ES-I3 (cell line): Measurements from ENCODE around the gene ARHGAP27.
A peak's percentile ranks its signal among the peaks of the same experiment; 100 is the strongest.

Source experiments
- H3K36me3 ChIP-seq: 2 replicates; pipeline ENCODE4 v1.6.1; 2013; ENCODE audit warnings: mild to moderate bottlenecking, low read length, control low read depth, moderate library complexity; ENCODE audit not compliant: insufficient read depth
- H3K4me1 ChIP-seq: 2 replicates; pipeline ENCODE4 v1.6.1; 2013; ENCODE audit warnings: mild to moderate bottlenecking, control low read depth, low read length; ENCODE audit not compliant: insufficient read depth
- H3K9ac ChIP-seq: 2 replicates; pipeline ENCODE4 v1.6.1; 2013; ENCODE audit warnings: low read depth, mild to moderate bottlenecking, low read length, moderate library complexity
- H3K9me3 ChIP-seq: 2 replicates; pipeline ENCODE4 v1.6.1; 2013; ENCODE audit warnings: mild to moderate bottlenecking, low read length, moderate library complexity; ENCODE audit not compliant: control insufficient read depth, insufficient read depth

The ARHGAP27 gene

GRCh38 chr17:45410144-45411091 lies 22.3 kb downstream of the ARHGAP27 start:
- H3K4me1 ChIP-seq = peaks cover 33% of the 10 kb centered on the region
- no peaks in the 10 kb centered on the region for H3K9me3 ChIP-seq
- H3K9ac ChIP-seq = no peak overlapping the region
- no peaks in the 10 kb centered on the region for H3K36me3 ChIP-seq

GRCh38 chr17:45409659-45410076 lies 23.0 kb downstream of the ARHGAP27 start:
- Histone ChIP-seq H3K4me1 (peaks cover 33% of the 10 kb centered on the region), H3K9ac (no peak overlapping the region), H3K36me3 (no peaks in the 10 kb centered on the region), H3K9me3 (no peaks in the 10 kb centered on the region)

GRCh38 chr17:45408611-45409421 lies 23.9 kb downstream of the ARHGAP27 start:
- Histone ChIP-seq H3K4me1 (peaks cover 33% of the 10 kb centered on the region), H3K9ac (no peak overlapping the region)

GRCh38 chr17:45406107-45406506 lies 26.6 kb downstream of the ARHGAP27 start:
- no peaks in the 10 kb centered on the region for H3K9me3 ChIP-seq
- peak overlapping the region; percentile 63 for H3K9ac ChIP-seq
- H3K36me3 ChIP-seq = 0 out of 2 replicates have a peak, but pooled peaks cover 1% of the 10 kb centered on the region
- H3K4me1 ChIP-seq = peaks cover 25% of the 10 kb centered on the region

More at GRCh38 chr17:45408611-45409421, 23.9 kb downstream of the ARHGAP27 start:
- Histone ChIP-seq H3K36me3 (no peaks in the 10 kb centered on the region), H3K9me3 (no peaks in the 10 kb centered on the region)

- H3K9ac ChIP-seq = peak overlapping the region; percentile 63
- peaks cover 19% of the 10 kb centered on the region for H3K4me1 ChIP-seq
- H3K9me3 ChIP-seq = no peaks in the 10 kb centered on the region
- H3K36me3 ChIP-seq = 0 out of 2 replicates have a peak, but pooled peaks cover 5% of the 10 kb centered on the region
Measured at GRCh38 chr17:45405250-45406086, 27.2 kb downstream of the ARHGAP27 start.

GRCh38 chr17:45404870-45405249 lies 27.8 kb downstream of the ARHGAP27 start:
- no peaks in the 10 kb centered on the region for H3K9me3 ChIP-seq
- 0 out of 2 replicates have a peak, but pooled peaks cover 5% of the 10 kb centered on the region for H3K36me3 ChIP-seq
- peaks cover 13% of the 10 kb centered on the region for H3K4me1 ChIP-seq
- no peak overlapping the region; the same call in 1 of the 2 replicates for H3K9ac ChIP-seq

- Histone ChIP-seq H3K4me1 (peaks cover 13% of the 10 kb centered on the region), H3K36me3 (0 out of 2 replicates have a peak, but pooled peaks cover 5% of the 10 kb centered on the region), H3K9ac (no peak overlapping the region), H3K9me3 (no peaks in the 10 kb centered on the region)
Measured at GRCh38 chr17:45403906-45404490, 28.7 kb downstream of the ARHGAP27 start.

- Histone ChIP-seq H3K4me1 (peaks cover 13% of the 10 kb centered on the region), H3K36me3 (0 out of 2 replicates have a peak, but pooled peaks cover 5% of the 10 kb centered on the region), H3K9me3 (no peaks in the 10 kb centered on the region), H3K9ac (no peak overlapping the region)
Measured at GRCh38 chr17:45402916-45403315, 29.8 kb downstream of the ARHGAP27 start.

GRCh38 chr17:45398800-45399199 lies 33.9 kb downstream of the ARHGAP27 start:
- Histone ChIP-seq H3K9ac (no peak overlapping the region), H3K9me3 (no peaks in the 10 kb centered on the region), H3K4me1 (peaks cover 3% of the 10 kb centered on the region; the same call in 1 of the 2 replicates), H3K36me3 (0 out of 2 replicates have a peak, but pooled peaks cover 5% of the 10 kb centered on the region)

- Histone ChIP-seq H3K36me3 (0 out of 2 replicates have a peak, but pooled peaks cover 5% of the 10 kb centered on the region), H3K9me3 (no peaks in the 10 kb centered on the region), H3K4me1 (peaks cover 3% of the 10 kb centered on the region; the same call in 1 of the 2 replicates), H3K9ac (no peak overlapping the region)
Measured at GRCh38 chr17:45397796-45398195, 34.9 kb downstream of the ARHGAP27 start.

GRCh38 chr17:45396496-45397205 lies 36.0 kb downstream of the ARHGAP27 start:
- H3K4me1 ChIP-seq = peaks cover 3% of the 10 kb centered on the region; the same call in 1 of the 2 replicates
- H3K9me3 ChIP-seq = no peaks in the 10 kb centered on the region
- 0 out of 2 replicates have a peak, but pooled peaks cover 5% of the 10 kb centered on the region for H3K36me3 ChIP-seq
- H3K9ac ChIP-seq = no peak overlapping the region

GRCh38 chr17:45395569-45396415 lies 36.9 kb downstream of the ARHGAP27 start:
- H3K9me3 ChIP-seq = no peaks in the 10 kb centered on the region
- H3K36me3 ChIP-seq = 0 out of 2 replicates have a peak, but pooled peaks cover 1% of the 10 kb centered on the region
- peaks cover 3% of the 10 kb centered on the region; the same call in 1 of the 2 replicates for H3K4me1 ChIP-seq
- H3K9ac ChIP-seq = no peak overlapping the region
